NT2/D1 (cell line): ENCODE results near the gene ABLIM1.

Experiments used
- DNase-seq: peaks from one replicate; pipeline ENCODE4 v3.0.0-alpha.2; 2011; ENCODE audit warnings: low read depth, low spot score
- H3K27me3 ChIP-seq: 2 replicates; pipeline ENCODE4 v1.6.0; 2011; ENCODE audit warnings: mild to moderate bottlenecking; ENCODE audit not compliant: insufficient read length, insufficient read depth
- H3K36me3 ChIP-seq: 2 replicates; pipeline ENCODE4 v1.6.1; 2011; ENCODE audit warnings: mild to moderate bottlenecking, low read length, mixed read lengths; ENCODE audit not compliant: insufficient read depth, insufficient read length
- H3K4me1 ChIP-seq: 2 replicates; pipeline ENCODE4 v1.5.1; 2011; ENCODE audit not compliant: insufficient read depth, insufficient read length
- H3K4me3 ChIP-seq: 2 replicates; pipeline ENCODE4 v1.5.1; 2011; ENCODE audit warnings: low read depth; ENCODE audit not compliant: insufficient read length
- H3K9ac ChIP-seq: 2 replicates; pipeline ENCODE4 v1.6.0; 2011; ENCODE audit warnings: low read depth; ENCODE audit not compliant: insufficient read length
- H3K9me3 ChIP-seq: 2 replicates; pipeline ENCODE4 v1.5.1; 2011; ENCODE audit warnings: mild to moderate bottlenecking, low read length; ENCODE audit not compliant: insufficient read depth
- SUZ12 ChIP-seq: IDR thresholded peaks from 2 replicates; pipeline ENCODE4 v1.6.1; 2011; ENCODE audit not compliant: insufficient read length, insufficient read depth; ENCODE audit errors: extremely low read depth
- YY1 ChIP-seq: IDR thresholded peaks from 2 replicates; pipeline ENCODE4 v1.6.1; 2011; ENCODE audit not compliant: insufficient read length, insufficient read depth
- ZNF274 ChIP-seq: IDR thresholded peaks from 2 replicates; pipeline ENCODE4 v1.6.1; 2011; ENCODE audit warnings: mild to moderate bottlenecking, low read depth, low read length

The ABLIM1 gene

DNA sequence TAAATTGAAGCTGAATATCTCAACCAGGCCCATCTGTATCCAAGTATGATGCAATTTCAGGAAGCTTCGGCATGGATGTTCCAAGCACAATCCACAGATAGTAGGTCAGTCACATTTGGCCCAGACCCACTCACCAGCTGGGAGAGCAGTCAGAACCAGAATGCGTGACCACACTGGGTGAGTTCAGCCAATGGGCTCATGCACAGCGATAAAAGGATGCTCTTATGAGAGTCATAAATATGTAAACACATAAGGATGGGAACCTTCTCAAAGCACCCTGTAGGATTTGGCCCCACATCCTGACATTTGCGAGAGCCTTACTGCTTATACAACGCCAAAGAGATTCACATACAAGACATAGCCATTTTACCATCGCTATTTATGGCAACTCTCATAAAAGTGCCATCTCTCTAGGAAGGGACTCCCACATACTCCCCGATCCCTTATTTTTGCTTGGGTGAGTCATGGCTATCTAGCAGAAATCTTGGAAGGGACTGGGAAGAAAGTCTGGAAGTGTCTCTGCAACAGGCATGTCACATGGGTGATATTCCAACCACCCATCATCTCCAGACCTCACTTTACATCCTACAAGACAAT lies 256.8 kb downstream of the ABLIM1 start:
- no peak for TF ChIP-seq SUZ12
- TF ChIP-seq ZNF274 = no peak
- no peak for TF ChIP-seq YY1
- no peaks in the 10 kb centered on the region for H3K9me3 ChIP-seq
- H3K4me3 ChIP-seq = no peak overlapping the region
- peaks cover 4% of the 10 kb centered on the region for H3K36me3 ChIP-seq
- peaks cover 2% of the 10 kb centered on the region for H3K4me1 ChIP-seq
- DNase-seq = no peak
- peaks cover 41% of the 10 kb centered on the region for H3K27me3 ChIP-seq
- H3K9ac ChIP-seq = no peak overlapping the region

DNA sequence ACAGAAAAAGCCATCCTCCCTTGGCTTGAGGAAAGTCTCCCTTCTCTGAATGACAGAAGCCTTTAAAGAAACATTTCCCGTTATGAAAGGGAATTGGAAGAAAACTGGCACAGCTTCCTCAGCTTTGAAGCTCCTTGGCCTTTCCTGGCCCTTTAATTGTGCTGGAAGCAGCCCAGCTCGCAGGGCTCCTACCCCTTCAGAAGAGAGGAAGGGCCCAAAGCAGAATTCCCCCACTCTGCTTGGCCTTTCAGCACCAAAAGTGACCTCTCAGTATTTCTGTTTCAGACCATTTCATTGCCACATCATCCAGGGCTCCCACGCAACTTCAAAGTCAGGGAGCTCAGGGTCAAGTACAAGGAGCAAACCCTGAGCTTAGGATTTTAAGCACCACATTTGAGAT lies 258.0 kb downstream of the ABLIM1 start:
- Histone ChIP-seq H3K9ac (no peak overlapping the region), H3K36me3 (peaks cover 9% of the 10 kb centered on the region), H3K4me1 (peaks cover 2% of the 10 kb centered on the region), H3K9me3 (no peaks in the 10 kb centered on the region), H3K27me3 (peaks cover 29% of the 10 kb centered on the region), H3K4me3 (no peak overlapping the region)
- TF ChIP-seq SUZ12 (no peak), ZNF274 (no peak), YY1 (no peak)
- DNase-seq = no peak

DNA sequence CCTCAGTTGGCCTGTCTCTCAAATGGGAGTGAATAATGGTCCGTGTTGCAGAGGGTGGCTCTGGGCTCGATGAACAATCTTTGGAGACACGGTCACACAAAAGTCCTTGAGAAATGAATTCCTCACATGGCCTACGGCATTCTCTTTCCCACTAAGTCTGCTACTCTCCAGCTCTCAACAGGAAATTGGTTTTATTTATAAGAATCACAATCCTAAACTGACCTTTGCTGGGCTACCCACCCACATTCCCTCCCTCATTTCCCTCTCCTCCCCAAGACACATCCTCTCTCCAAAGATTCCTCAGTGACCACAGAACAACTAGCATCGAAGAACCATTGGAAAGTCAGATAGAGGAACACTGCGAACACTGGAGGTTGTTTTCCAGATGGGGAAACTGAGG lies 258.5 kb downstream of the ABLIM1 start:
- Histone ChIP-seq H3K9me3 (no peaks in the 10 kb centered on the region), H3K4me1 (peaks cover 2% of the 10 kb centered on the region)
- no peak for DNase-seq

DNA sequence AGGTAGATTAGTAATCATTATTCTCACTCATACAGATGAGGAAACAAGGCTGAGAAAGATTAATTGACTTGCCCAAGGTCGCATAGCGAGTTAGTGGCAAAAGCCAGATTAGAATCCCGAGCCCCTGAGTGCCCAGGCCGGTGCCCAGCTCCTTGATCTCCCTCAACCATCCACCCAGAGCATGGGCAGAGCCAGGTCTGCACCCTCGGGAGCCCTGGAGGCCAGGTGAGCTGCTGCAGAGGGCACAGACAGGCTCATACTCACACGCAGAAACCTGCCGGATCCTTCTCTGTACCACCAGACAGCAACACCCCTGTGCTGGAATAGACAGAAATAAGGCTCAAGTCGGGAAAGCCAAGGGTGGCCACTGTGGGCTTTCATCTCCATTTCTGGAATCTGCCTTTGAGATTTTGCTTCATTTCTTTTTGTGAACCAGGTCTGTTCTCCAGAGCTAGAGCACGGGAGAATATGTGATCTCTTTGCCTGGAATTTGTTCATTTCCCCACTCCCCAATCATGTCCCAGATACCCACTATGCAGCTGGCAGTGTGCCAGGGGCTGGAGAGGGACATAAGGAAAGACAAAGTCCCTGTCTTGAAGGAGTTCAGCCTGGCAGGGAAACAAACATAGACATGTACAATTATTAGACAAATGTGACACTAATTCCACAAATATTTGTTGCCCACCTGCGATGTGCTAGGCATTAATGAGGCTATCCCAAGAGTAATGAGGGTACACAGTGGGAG lies 259.3 kb downstream of the ABLIM1 start:
- Histone ChIP-seq H3K9me3 (no peaks in the 10 kb centered on the region), H3K9ac (no peak overlapping the region), H3K27me3 (peaks cover 16% of the 10 kb centered on the region), H3K36me3 (peaks cover 9% of the 10 kb centered on the region), H3K4me3 (no peak overlapping the region), H3K4me1 (peaks cover 2% of the 10 kb centered on the region)
- no peak for TF ChIP-seq ZNF274
- DNase-seq = no peak

More for the DNA sequence above, 258.5 kb downstream of the ABLIM1 start:
- peaks cover 9% of the 10 kb centered on the region for H3K36me3 ChIP-seq
- H3K27me3 ChIP-seq = peaks cover 24% of the 10 kb centered on the region
- H3K4me3 ChIP-seq = no peak overlapping the region
- TF ChIP-seq ZNF274 = no peak
- no peak for TF ChIP-seq YY1
- TF ChIP-seq SUZ12 = no peak
- no peak overlapping the region for H3K9ac ChIP-seq

- DNase-seq = no peak
- no peak for TF ChIP-seq ZNF274
- no peak for TF ChIP-seq SUZ12
- no peak for TF ChIP-seq YY1
- no peak overlapping the region for H3K9ac ChIP-seq
- peaks cover 3% of the 10 kb centered on the region for H3K4me1 ChIP-seq
- H3K9me3 ChIP-seq = no peaks in the 10 kb centered on the region
- no peak overlapping the region for H3K4me3 ChIP-seq
- peaks cover 9% of the 10 kb centered on the region for H3K36me3 ChIP-seq
- H3K27me3 ChIP-seq = peaks cover 5% of the 10 kb centered on the region
Observed at GRCh38 chr10:114397651-114398145, 260.4 kb downstream of the ABLIM1 start.

GRCh38 chr10:114396464-114396863 lies 261.6 kb downstream of the ABLIM1 start:
- Histone ChIP-seq H3K9ac (no peak overlapping the region), H3K36me3 (peaks cover 9% of the 10 kb centered on the region), H3K9me3 (no peaks in the 10 kb centered on the region), H3K27me3 (no peaks in the 10 kb centered on the region), H3K4me1 (peaks cover 3% of the 10 kb centered on the region), H3K4me3 (no peak overlapping the region)
- no peak for TF ChIP-seq YY1
- TF ChIP-seq SUZ12 = no peak
- no peak for TF ChIP-seq ZNF274
- DNase-seq = no peak

GRCh38 chr10:114395366-114396022 lies 262.6 kb downstream of the ABLIM1 start:
- Histone ChIP-seq H3K9me3 (no peaks in the 10 kb centered on the region), H3K4me3 (no peak overlapping the region), H3K4me1 (peaks cover 3% of the 10 kb centered on the region), H3K27me3 (no peaks in the 10 kb centered on the region), H3K36me3 (peaks cover 9% of the 10 kb centered on the region), H3K9ac (no peak overlapping the region)
- TF ChIP-seq YY1 (no peak), ZNF274 (no peak), SUZ12 (no peak)
- DNase-seq = no peak
